GM18502 (cell line): Measurements from ENCODE around the gene CFAP52.
"Not testable (repeated sequence)": the region's sequence is repeated elsewhere in the genome, so short reads cannot be mapped to it uniquely, and the experiment has no call there.

Source experiments
- ATAC-seq: cut with Tn5 transposase; IDR thresholded peaks from one replicate; pipeline ENCODE4 v1.9.1; 2021; ENCODE audit warnings: mild to moderate bottlenecking; ENCODE audit not compliant: unreplicated experiment, poor library complexity

Gene CFAP52

GRCh38 chr17:9644910-9645751, 68.7 kb downstream of the CFAP52 start, which contains the start of gene USP43:
Gene USP43, plus strand, starts transcription at chr17:9645517. Its CDS starts 116 bp downstream, at chr17:9645633.
- peak; percentile 54 for ATAC-seq

- peak; percentile 28 for ATAC-seq
These were observed 69.6 kb downstream of the CFAP52 start for GRCh38 chr17:9645851-9646545.

GRCh38 chr17:9646546-9646885, 70.1 kb downstream of the CFAP52 start:
- ATAC-seq: no peak

GRCh38 chr17:9647014-9647413, 70.6 kb downstream of the CFAP52 start:
- no peak for ATAC-seq

GRCh38 chr17:9648521-9649110, 72.2 kb downstream of the CFAP52 start:
- ATAC-seq: no peak

- no peak for ATAC-seq
These were observed 82.3 kb downstream of the CFAP52 start for GRCh38 chr17:9658593-9659211.

GRCh38 chr17:9661027-9661426, 84.6 kb downstream of the CFAP52 start:
- ATAC-seq: no peak

GRCh38 chr17:9663511-9663910, 87.1 kb downstream of the CFAP52 start:
- ATAC-seq: not testable (repeated sequence)

- no peak for ATAC-seq
These were observed 90.1 kb downstream of the CFAP52 start for GRCh38 chr17:9666461-9667050.

- ATAC-seq: no peak
These were observed 92.1 kb downstream of the CFAP52 start for GRCh38 chr17:9668517-9668916.

GRCh38 chr17:9669551-9670008, 93.1 kb downstream of the CFAP52 start:
- ATAC-seq: no peak

- ATAC-seq: no peak
These were observed 94.2 kb downstream of the CFAP52 start for GRCh38 chr17:9670596-9670995.

GRCh38 chr17:9671559-9671958, 95.1 kb downstream of the CFAP52 start:
- no peak for ATAC-seq

GRCh38 chr17:9672266-9672665, 95.8 kb downstream of the CFAP52 start:
- ATAC-seq: no peak

GRCh38 chr17:9672691-9673090, 96.2 kb downstream of the CFAP52 start:
- ATAC-seq: no peak

- ATAC-seq: no peak
These were observed 99.6 kb downstream of the CFAP52 start for GRCh38 chr17:9676084-9676483.

GRCh38 chr17:9676820-9677310, 100.4 kb downstream of the CFAP52 start:
- ATAC-seq: peak; percentile 77

GRCh38 chr17:9677411-9677810, 101.0 kb downstream of the CFAP52 start:
- no peak for ATAC-seq

GRCh38 chr17:9677896-9678295, 101.5 kb downstream of the CFAP52 start:
- ATAC-seq: no peak

- no peak for ATAC-seq
These were observed 108.6 kb downstream of the CFAP52 start for GRCh38 chr17:9684955-9685621.
